IMR-90 (cell line): Measurements from ENCODE around the gene PARP1. TPM values are rescaled to one million over a fixed set of nuclear protein-coding genes. Genes with fewer than 3 reads are reported as not detected.

Source experiments
- ATAC-seq: fragments of 200-7000 bp; cut with Tn5 transposase; 2 replicates; pipeline ENCODE4 v1.9.1; 2020; ENCODE audit warnings: low read depth, mild to moderate bottlenecking, moderate library complexity
- BruUV-seq: library from RNA; stranded (reverse); fragments of 400-500 nt; replicated peaks from 2 replicates; lab custom pipeline; 2021; lab: Mats Ljungman, UMichigan
- CTCF ChIA-PET: fragments of 300-600 bp; formaldehyde crosslinking; extraction: SDS; loops from one replicate; lab custom pipeline; 2021; ENCODE audit warnings: antibody characterized with exemption; lab: Yijun Ruan, JAX
- POLR2A ChIA-PET: fragments of 300-600 bp; sonication (Branson Sonifier 250); formaldehyde crosslinking; loops from one replicate; lab custom pipeline; 2022; ENCODE audit warnings: antibody characterized with exemption; ENCODE audit not compliant: unreplicated experiment; lab: Charles Lee
- DNase-seq: peaks from one replicate; pipeline ENCODE4 v3.0.0; 2013
- H2AFZ ChIP-seq: replicated peaks from 2 replicates; pipeline ENCODE3; 2013; ENCODE audit warnings: low read length, mild to moderate bottlenecking; ENCODE audit not compliant: poor library complexity
- H2AK5ac ChIP-seq: 2 replicates; pipeline ENCODE4 v1.6.1; 2013; ENCODE audit warnings: low read depth, low read length, inconsistent platforms
- H2AK9ac ChIP-seq: replicated peaks from 2 replicates; pipeline ENCODE3; 2013; ENCODE audit warnings: mild to moderate bottlenecking, low read depth, low read length, moderate library complexity; ENCODE audit not compliant: poor library complexity
- H2BK120ac ChIP-seq: 2 replicates; pipeline ENCODE4 v1.6.1; 2013; ENCODE audit warnings: low read depth, low read length, inconsistent platforms
- H2BK15ac ChIP-seq: 3 replicates; pipeline ENCODE4 v1.6.1; 2013; ENCODE audit warnings: low read depth, low read length, inconsistent platforms
- H2BK20ac ChIP-seq: 2 replicates; pipeline ENCODE4 v1.6.1; 2013; ENCODE audit warnings: low read depth, mild to moderate bottlenecking, inconsistent platforms, low read length, moderate library complexity
- H2BK5ac ChIP-seq: 2 replicates; pipeline ENCODE4 v1.6.1; 2013; ENCODE audit warnings: mild to moderate bottlenecking, low read depth, low read length, inconsistent platforms; ENCODE audit not compliant: poor library complexity, severe bottlenecking
- H3K14ac ChIP-seq: replicated peaks from 2 replicates; pipeline ENCODE4 v1.6.1; 2013; ENCODE audit warnings: low read depth, low read length, inconsistent platforms
- H3K18ac ChIP-seq: 2 replicates; pipeline ENCODE4 v1.6.1; 2013; ENCODE audit warnings: low read depth, low read length, control low read depth
- H3K23ac ChIP-seq: 2 replicates; pipeline ENCODE4 v1.6.1; 2013; ENCODE audit warnings: low read depth, low read length, inconsistent platforms
- H3K27ac ChIP-seq: 2 replicates; pipeline ENCODE4 v1.5.1; 2013; ENCODE audit warnings: mild to moderate bottlenecking, control low read depth, low read length; ENCODE audit not compliant: insufficient read depth
- H3K27me3 ChIP-seq: 2 replicates; pipeline ENCODE4 v1.6.1; 2013; ENCODE audit warnings: low read length; ENCODE audit not compliant: control insufficient read depth, insufficient read depth
- H3K36me3 ChIP-seq: 2 replicates; pipeline ENCODE4 v1.6.1; 2013; ENCODE audit warnings: low read length, mixed read lengths; ENCODE audit not compliant: control insufficient read depth, insufficient read depth
- H3K4ac ChIP-seq: 2 replicates; pipeline ENCODE4 v1.6.1; 2013; ENCODE audit warnings: low read depth, low read length, inconsistent platforms
- H3K4me1 ChIP-seq: 2 replicates; pipeline ENCODE4 v1.6.1; 2013; ENCODE audit warnings: low read length, mixed read lengths; ENCODE audit not compliant: control insufficient read depth, insufficient read depth
- H3K4me2 ChIP-seq: 2 replicates; pipeline ENCODE4 v1.6.1; 2013; ENCODE audit warnings: low read depth, mild to moderate bottlenecking, control low read depth, low read length, moderate library complexity
- H3K4me3 ChIP-seq: 2 replicates; pipeline ENCODE4 v1.5.1; 2013; ENCODE audit warnings: low read depth, mild to moderate bottlenecking, control low read depth, low read length, moderate library complexity; ENCODE audit not compliant: insufficient read depth
- H3K56ac ChIP-seq: 2 replicates; pipeline ENCODE4 v1.6.1; 2013; ENCODE audit warnings: low read length, inconsistent platforms; ENCODE audit not compliant: insufficient read depth; ENCODE audit errors: extremely low read depth
- H3K79me1 ChIP-seq, 2 experiments: 2 replicates each; pipeline ENCODE4 v1.6.1; 2013; ENCODE audit warnings: low read length in 2 of 2, inconsistent platforms in 1 of 2, low read depth in 1 of 2
- H3K9ac ChIP-seq: 2 replicates; pipeline ENCODE4 v1.6.1; 2013; ENCODE audit warnings: low read depth, low read length, control low read depth
- H3K9me1 ChIP-seq: 2 replicates; pipeline ENCODE4 v1.6.1; 2013; ENCODE audit warnings: low read length, inconsistent platforms; ENCODE audit not compliant: insufficient read depth
- H3K9me3 ChIP-seq: 2 replicates; pipeline ENCODE4 v1.6.1; 2013; ENCODE audit warnings: low read length; ENCODE audit not compliant: control insufficient read depth, insufficient read depth
- H4K20me1 ChIP-seq: 2 replicates; pipeline ENCODE4 v1.6.1; 2013; ENCODE audit warnings: low read length, inconsistent platforms; ENCODE audit not compliant: insufficient read depth
- H4K5ac ChIP-seq: 2 replicates; pipeline ENCODE4 v1.6.1; 2013; ENCODE audit warnings: mild to moderate bottlenecking, low read depth, low read length, control low read depth
- H4K8ac ChIP-seq, 2 experiments: 2 replicates each; pipeline ENCODE4 v1.6.1; 2013; ENCODE audit warnings: low read depth in 2 of 2, low read length in 2 of 2, control low read depth in 1 of 2, inconsistent platforms in 1 of 2
- H4K91ac ChIP-seq: 2 replicates; pipeline ENCODE4 v1.6.1; 2013; ENCODE audit warnings: low read depth, low read length, inconsistent platforms; ENCODE audit not compliant: insufficient read depth
- BHLHE40 ChIP-seq: fragments of 150-350 bp; IDR thresholded peaks from 2 replicates; pipeline ENCODE4 v1.6.1; 2016; ENCODE audit warnings: mild to moderate bottlenecking, low read depth, low read length
- POLR2A ChIP-seq: IDR thresholded peaks from 2 replicates; pipeline ENCODE4 v1.6.1; 2012; ENCODE audit warnings: mild to moderate bottlenecking, low read depth, low read length
- USF2 ChIP-seq: fragments of 150-350 bp; IDR thresholded peaks from 2 replicates; pipeline ENCODE4 v1.6.1; 2017; ENCODE audit warnings: mild to moderate bottlenecking, antibody characterized with exemption, low read length, low read depth
- WGBS, 2 experiments: methylation state at CpG; one replicate each; pipeline versions ENCODE4 v1.1.5 to v1.1.7; 2013; ENCODE audit warnings: missing lambda C conversion rate in 2 of 2; ENCODE audit not compliant: insufficient read length in 1 of 2; ENCODE audit errors: extremely low coverage in 2 of 2; 5-methylcytosine and 5-hydroxymethylcytosine counted together
- dilution Hi-C: fragments of 300-500 bp; cut with HindIII; formaldehyde crosslinking; loops from one replicate; pipeline ENCODE4 v1.14.3; 2018; ENCODE audit warnings: low sequenced_read_pairs; ENCODE audit not compliant: unreplicated experiment
- in situ Hi-C: fragments of 300-500 bp; cut with MboI; formaldehyde crosslinking; loops from 3 replicates; pipeline ENCODE4 v1.14.3; 2019; ENCODE audit warnings: low sequenced_read_pairs, inconsistent platforms, mixed read lengths
- intact Hi-C: fragments of 100-400 bp; cut with micrococcal nuclease; formaldehyde crosslinking; loops from 2 replicates; pipeline ENCODE4 v1.10.0; 2022
- polyA plus RNA-seq, 3 experiments: library from polyadenylated mRNA; depleted of rRNA; stranded (reverse); fragments of >200 nt; gene quantifications; 2 replicates each; pipeline ENCODE4 v1.2.3, GENCODE V29; 2012; ENCODE audit warnings: low replicate concordance in 1 of 3
- total RNA-seq: library from RNA; depleted of rRNA; stranded (reverse); fragments of >200 nt; gene quantifications from 2 replicates; pipeline ENCODE4 v1.2.3, GENCODE V29; 2012
- TF ChIP-seq, protein P1 (sequence below): conservative IDR thresholded peaks from 2 replicates; pipeline ENCODE4 v1.5.1; 2012; ENCODE audit warnings: mild to moderate bottlenecking, low read depth, low read length, improper control_type of control experiment

Gene PARP1
- total and polyA plus RNA-seq, 2 of the 4 experiments (the other 2 are of a cell fraction), result 86.5 to 105 TPM

- H3K4me1 ChIP-seq, result peaks cover 21% of the 10 kb centered on the region
- peak overlapping the region; percentile 48; the same call in 1 of the 2 replicates for H3K27ac ChIP-seq
Observed at GRCh38 chr1:226407199-226407496, 745 bp downstream of the PARP1 start.

More at GRCh38 chr1:226407199-226407496, 745 bp downstream of the PARP1 start:
- ATAC-seq (no peak), DNase-seq (no peak)
- peak overlapping the region; percentile 63 for H3K9ac ChIP-seq
- no peak overlapping the region; a peak in 1 of 4 replicates for H4K8ac ChIP-seq
- H3K4ac ChIP-seq, result 0 out of 2 replicates have a peak overlapping the region, but pooled peaks have one; percentile 5
- intact Hi-C loops (no loop called here), in situ Hi-C loops (no loop called here), dilution Hi-C loops (no loop called here)
- H3K36me3 ChIP-seq, result peaks cover 4% of the 10 kb centered on the region; the same call in 1 of the 2 replicates
- no peak overlapping the region for H2BK5ac ChIP-seq
- no peak overlapping the region for H2BK15ac ChIP-seq
- TF ChIP-seq, protein P1, sequence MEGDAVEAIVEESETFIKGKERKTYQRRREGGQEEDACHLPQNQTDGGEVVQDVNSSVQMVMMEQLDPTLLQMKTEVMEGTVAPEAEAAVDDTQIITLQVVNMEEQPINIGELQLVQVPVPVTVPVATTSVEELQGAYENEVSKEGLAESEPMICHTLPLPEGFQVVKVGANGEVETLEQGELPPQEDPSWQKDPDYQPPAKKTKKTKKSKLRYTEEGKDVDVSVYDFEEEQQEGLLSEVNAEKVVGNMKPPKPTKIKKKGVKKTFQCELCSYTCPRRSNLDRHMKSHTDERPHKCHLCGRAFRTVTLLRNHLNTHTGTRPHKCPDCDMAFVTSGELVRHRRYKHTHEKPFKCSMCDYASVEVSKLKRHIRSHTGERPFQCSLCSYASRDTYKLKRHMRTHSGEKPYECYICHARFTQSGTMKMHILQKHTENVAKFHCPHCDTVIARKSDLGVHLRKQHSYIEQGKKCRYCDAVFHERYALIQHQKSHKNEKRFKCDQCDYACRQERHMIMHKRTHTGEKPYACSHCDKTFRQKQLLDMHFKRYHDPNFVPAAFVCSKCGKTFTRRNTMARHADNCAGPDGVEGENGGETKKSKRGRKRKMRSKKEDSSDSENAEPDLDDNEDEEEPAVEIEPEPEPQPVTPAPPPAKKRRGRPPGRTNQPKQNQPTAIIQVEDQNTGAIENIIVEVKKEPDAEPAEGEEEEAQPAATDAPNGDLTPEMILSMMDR, result no peak
- TF ChIP-seq USF2 (no peak), BHLHE40 (no peak), POLR2A (no peak)
- POLR2A ChIA-PET, result no interaction called here
- WGBS, 2 experiments, result no CpG with 5 or more reads among the region's 4 CpGs
- H3K9me3 ChIP-seq, result no peaks in the 10 kb centered on the region
- H2AK5ac ChIP-seq, result no peak overlapping the region
- H4K20me1 ChIP-seq, result peaks cover 33% of the 10 kb centered on the region
- peak overlapping the region; percentile 81 for H3K56ac ChIP-seq
- H3K27me3 ChIP-seq, result 0 out of 2 replicates have a peak, but pooled peaks cover 1% of the 10 kb centered on the region
- CTCF ChIA-PET, result interaction anchor here (0.6 to 1.7 kb wide), 2 partner anchors 13 to 17 kb away, joined by 3 to 4 read pairs; no protein-coding TSS in a partner anchor
- H4K91ac ChIP-seq, result no peak overlapping the region
- H3K14ac ChIP-seq, result no peak overlapping the region
- no peak overlapping the region for H2BK120ac ChIP-seq
- H3K18ac ChIP-seq, result no peak overlapping the region
- H3K9me1 ChIP-seq, result peaks cover 29% of the 10 kb centered on the region
- peaks cover 33 to 44% of the 10 kb centered on the region in 2 experiments for H3K79me1 ChIP-seq
- no peak overlapping the region for H4K5ac ChIP-seq
- H3K23ac ChIP-seq, result peak overlapping the region; percentile 21; the same call in 1 of the 2 replicates
- no peak overlapping the region for H2BK20ac ChIP-seq
- H3K4me2 ChIP-seq, result peak overlapping the region; percentile 91
- peak overlapping the region; percentile 97 for H2AFZ ChIP-seq
- no TSS peak for BruUV-seq
- peak overlapping the region; percentile 59 for H3K4me3 ChIP-seq
- H2AK9ac ChIP-seq, result no peak overlapping the region
